Fibroblast of the aortic adventitia (primary cell): Measurements from ENCODE around the gene HIVEP2. TPM values are rescaled to one million over a fixed set of nuclear protein-coding genes. Genes with fewer than 3 reads are reported as not detected.

Experiments
- DNase-seq: peaks from one replicate; pipeline ENCODE4 v3.0.0-alpha.2; 2010; ENCODE audit warnings: low read depth
- H3K4me3 ChIP-seq: 2 replicates; pipeline ENCODE4 v1.5.1; 2011; ENCODE audit warnings: low read depth, mild to moderate bottlenecking, control low read depth, low read length, moderate library complexity
- total RNA-seq: library from RNA; depleted of rRNA; stranded (reverse); fragments of >200 nt; gene quantifications from 2 replicates; pipeline ENCODE4 v1.2.3, GENCODE V29; 2012; ENCODE audit warnings: low replicate concordance
- TF ChIP-seq, protein P1 (sequence below): IDR thresholded peaks from 2 replicates; pipeline ENCODE4 v1.5.1; 2011; ENCODE audit warnings: mild to moderate bottlenecking, low read length, control low read depth, inconsistent platforms; ENCODE audit not compliant: insufficient read depth

The HIVEP2 gene
- total RNA-seq, 1 donor, result 23.1 TPM

DNA sequence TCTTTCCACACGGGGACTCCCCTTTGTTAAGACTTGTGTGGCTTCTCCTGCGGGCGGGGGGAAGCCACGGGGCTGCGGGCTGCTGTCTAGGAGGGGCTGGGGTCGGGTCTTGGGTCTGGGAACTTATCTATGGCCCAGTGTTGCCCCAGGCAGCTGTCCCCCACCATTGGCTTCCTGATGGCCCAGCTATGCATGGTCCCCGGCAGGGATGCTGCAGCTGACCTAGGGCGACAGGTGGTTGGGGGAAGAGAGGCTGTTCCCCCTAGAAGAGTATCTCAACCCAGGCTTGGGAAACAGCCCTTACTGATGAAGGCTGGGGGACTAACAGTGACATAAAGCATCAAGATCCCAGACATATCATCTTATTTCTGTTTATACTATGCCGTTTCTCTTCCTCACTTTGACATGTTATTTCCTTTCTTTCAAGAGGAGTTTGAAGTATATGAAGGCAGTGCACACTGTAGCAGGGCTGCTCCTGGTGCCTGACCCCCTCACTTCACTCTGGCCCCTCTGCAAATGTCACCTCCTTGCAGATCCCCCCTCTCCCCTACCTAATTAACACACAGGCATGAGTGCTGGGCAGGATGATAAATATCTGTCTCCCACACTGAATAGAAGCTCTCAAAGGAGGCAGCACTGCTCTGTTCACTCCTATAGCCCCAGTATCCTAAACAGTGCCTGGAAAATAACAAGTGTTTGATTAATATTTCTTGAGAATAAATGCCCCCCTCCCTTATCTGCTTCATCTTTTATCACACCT is 87.0 kb downstream of the HIVEP2 start:
- TF ChIP-seq, protein P1, sequence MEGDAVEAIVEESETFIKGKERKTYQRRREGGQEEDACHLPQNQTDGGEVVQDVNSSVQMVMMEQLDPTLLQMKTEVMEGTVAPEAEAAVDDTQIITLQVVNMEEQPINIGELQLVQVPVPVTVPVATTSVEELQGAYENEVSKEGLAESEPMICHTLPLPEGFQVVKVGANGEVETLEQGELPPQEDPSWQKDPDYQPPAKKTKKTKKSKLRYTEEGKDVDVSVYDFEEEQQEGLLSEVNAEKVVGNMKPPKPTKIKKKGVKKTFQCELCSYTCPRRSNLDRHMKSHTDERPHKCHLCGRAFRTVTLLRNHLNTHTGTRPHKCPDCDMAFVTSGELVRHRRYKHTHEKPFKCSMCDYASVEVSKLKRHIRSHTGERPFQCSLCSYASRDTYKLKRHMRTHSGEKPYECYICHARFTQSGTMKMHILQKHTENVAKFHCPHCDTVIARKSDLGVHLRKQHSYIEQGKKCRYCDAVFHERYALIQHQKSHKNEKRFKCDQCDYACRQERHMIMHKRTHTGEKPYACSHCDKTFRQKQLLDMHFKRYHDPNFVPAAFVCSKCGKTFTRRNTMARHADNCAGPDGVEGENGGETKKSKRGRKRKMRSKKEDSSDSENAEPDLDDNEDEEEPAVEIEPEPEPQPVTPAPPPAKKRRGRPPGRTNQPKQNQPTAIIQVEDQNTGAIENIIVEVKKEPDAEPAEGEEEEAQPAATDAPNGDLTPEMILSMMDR, result no peak

GRCh38 chr6:142857233-142857761 is 87.7 kb downstream of the HIVEP2 start:
- TF ChIP-seq, protein P1, result no peak

More for the DNA sequence above, 87.0 kb downstream of the HIVEP2 start:
- no peak for DNase-seq
- no peak overlapping the region for H3K4me3 ChIP-seq

DNA sequence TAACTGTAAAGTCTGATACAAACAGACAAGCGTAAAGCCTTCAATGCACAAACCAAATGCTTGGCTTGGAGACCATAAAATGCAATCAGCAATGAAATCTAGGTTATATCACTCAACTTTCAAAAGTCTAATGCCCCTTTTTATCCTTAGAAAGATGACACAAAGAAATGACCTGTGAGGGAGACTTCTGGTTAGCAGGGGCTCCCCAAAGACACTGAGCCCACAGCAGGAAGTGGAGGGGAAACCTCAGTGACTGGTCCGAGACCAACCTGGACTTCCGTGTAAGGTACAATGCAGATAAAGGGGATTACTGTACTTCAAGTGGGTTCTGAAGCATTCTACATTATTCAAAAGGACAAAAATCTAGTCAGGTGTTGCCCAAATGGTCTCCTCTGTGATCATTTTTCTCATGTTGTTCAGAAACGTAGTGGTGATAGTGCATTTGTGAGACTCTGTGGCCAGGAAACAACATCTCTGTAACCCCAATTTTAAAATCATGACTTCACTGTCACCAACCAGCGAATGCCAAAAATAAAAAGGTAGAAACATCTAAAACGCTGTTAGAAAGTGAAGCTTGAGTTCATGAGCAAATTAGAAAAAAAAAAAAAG is 88.2 kb downstream of the HIVEP2 start:
- TF ChIP-seq, protein P1, result no peak
- no peak overlapping the region for H3K4me3 ChIP-seq
- no peak for DNase-seq

More at GRCh38 chr6:142857233-142857761, 87.7 kb downstream of the HIVEP2 start:
- H3K4me3 ChIP-seq, result no peak overlapping the region
- no peak for DNase-seq

DNA sequence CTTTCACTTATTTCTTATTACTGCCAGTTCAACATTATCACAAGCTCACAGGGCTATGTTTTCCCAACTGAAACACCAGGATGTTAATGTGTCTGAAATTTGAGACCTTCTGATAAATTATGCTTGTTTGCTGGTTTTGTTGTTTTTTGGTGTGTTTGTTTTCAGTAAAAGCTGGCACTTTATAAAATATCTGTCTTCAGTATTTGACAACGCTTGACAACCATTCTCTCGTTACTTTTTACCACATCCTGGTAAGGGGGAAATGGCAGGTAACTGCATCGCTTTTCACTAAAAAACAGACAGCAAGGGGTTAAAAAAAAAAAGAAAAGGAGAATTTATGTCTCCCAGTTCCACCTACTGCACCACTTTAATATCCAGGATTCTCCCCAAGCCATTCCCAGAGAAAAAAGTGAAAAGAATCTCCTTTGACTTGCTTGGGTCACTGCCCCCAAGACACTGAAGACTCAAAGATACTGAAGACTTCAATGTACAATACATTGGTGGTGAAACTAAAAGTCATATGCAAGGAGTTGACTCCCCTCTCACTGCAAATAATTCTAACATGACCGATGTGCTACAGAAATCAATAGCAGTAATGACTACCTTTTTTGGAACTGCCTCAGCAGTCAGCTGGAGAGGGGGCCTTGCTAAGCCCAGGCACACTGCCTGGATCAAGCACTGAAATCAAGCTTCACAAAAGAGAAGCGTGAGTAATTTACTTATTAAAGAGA is 88.9 kb downstream of the HIVEP2 start:
- TF ChIP-seq, protein P1, result no peak
- no peak overlapping the region for H3K4me3 ChIP-seq
- DNase-seq, result no peak

DNA sequence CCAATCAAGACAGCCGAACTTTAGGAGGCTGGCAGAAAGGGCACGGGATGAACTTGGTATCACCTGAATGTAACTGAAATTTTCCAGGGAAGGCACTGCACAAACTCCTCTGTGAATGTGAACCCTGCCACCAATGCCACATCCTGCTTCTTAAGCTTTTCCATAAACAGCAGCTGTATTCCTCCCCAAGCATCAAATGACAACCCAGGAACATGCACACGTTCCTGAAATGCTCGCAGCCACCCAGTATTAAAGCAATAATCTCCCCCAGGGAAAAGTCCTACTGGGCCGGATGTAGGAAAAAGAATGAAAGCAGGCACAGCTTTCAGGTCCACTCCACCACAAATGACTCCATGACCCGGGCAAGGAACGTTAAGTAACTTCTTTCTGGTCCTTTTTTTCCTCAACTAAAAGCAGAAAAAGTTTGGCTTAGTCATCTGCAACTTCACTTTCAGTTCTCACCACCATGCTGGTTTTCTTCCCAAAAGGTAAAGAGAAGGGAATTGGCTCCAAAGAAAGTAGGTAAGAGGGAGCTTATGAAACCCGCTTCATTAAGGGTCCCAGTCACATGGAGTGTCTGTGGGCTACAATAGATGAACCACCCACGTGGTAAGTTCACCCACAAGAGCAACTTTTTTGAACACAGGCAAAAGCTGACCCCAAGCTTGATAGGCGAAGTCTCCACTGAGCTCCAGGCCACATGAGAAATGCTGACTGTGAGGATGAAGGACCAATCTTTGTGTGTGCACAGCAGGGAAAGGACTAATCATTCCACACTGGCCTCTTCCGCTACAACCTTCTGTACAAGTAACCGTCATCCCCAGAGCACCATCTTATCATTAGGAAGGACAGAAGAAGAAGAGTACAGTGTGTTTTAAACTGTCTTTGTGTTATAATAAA is 90.1 kb downstream of the HIVEP2 start:
- H3K4me3 ChIP-seq, result no peak overlapping the region
- no peak for DNase-seq
- TF ChIP-seq, protein P1, result no peak
